HG02884 (cell line): ENCODE results near the gene LDLRAD4.

Experiments used
- ATAC-seq: cut with Tn5 transposase; IDR thresholded peaks from one replicate; pipeline ENCODE4 v1.9.1; 2021; ENCODE audit warnings: mild to moderate bottlenecking, moderate library complexity; ENCODE audit not compliant: unreplicated experiment

The LDLRAD4 gene

GRCh38 chr18:13454363-13455150 is 236.0 kb downstream of the LDLRAD4 start:
- ATAC-seq = no peak

- ATAC-seq = no peak
These were observed 236.9 kb downstream of the LDLRAD4 start for GRCh38 chr18:13455471-13455870.

- ATAC-seq = peak; percentile 67
These were observed 237.5 kb downstream of the LDLRAD4 start for GRCh38 chr18:13455960-13456481.

- ATAC-seq = no peak
These were observed 238.2 kb downstream of the LDLRAD4 start for GRCh38 chr18:13456736-13457271.

GRCh38 chr18:13457327-13457726 is 238.8 kb downstream of the LDLRAD4 start:
- no peak for ATAC-seq

- ATAC-seq = no peak
These were observed 242.4 kb downstream of the LDLRAD4 start for GRCh38 chr18:13460946-13461345.

- no peak for ATAC-seq
These were observed 242.9 kb downstream of the LDLRAD4 start for GRCh38 chr18:13461469-13461868.

GRCh38 chr18:13461936-13462335 is 243.4 kb downstream of the LDLRAD4 start:
- no peak for ATAC-seq

- no peak for ATAC-seq
These were observed 244.1 kb downstream of the LDLRAD4 start for GRCh38 chr18:13462686-13463085.

GRCh38 chr18:13463526-13464210 is 245.1 kb downstream of the LDLRAD4 start:
- ATAC-seq = no peak

GRCh38 chr18:13464432-13465123 is 246.0 kb downstream of the LDLRAD4 start:
- ATAC-seq = peak; percentile 94

GRCh38 chr18:13465124-13465446 is 246.5 kb downstream of the LDLRAD4 start:
- peak; percentile 21 for ATAC-seq

GRCh38 chr18:13465476-13465875 is 246.9 kb downstream of the LDLRAD4 start:
- ATAC-seq = peak; percentile 10

- ATAC-seq = no peak
These were observed 252.1 kb downstream of the LDLRAD4 start for GRCh38 chr18:13470516-13471197.

GRCh38 chr18:13471198-13471845 is 252.8 kb downstream of the LDLRAD4 start:
- no peak for ATAC-seq

- ATAC-seq = no peak
These were observed 253.5 kb downstream of the LDLRAD4 start for GRCh38 chr18:13471971-13472628.

GRCh38 chr18:13473751-13474150 is 255.2 kb downstream of the LDLRAD4 start:
- ATAC-seq = no peak

- ATAC-seq = no peak
These were observed 255.8 kb downstream of the LDLRAD4 start for GRCh38 chr18:13474336-13474735.

GRCh38 chr18:13474907-13475545 is 256.5 kb downstream of the LDLRAD4 start:
- no peak for ATAC-seq
